LNCAP (cell line): Measurements from ENCODE around the gene CDC20.

Source experiments
- TF ChIP-seq, protein P1 (sequence below): fragments of 450-650 bp; IDR thresholded peaks from 2 replicates; pipeline ENCODE4 v1.5.1; 2017; ENCODE audit warnings: mild to moderate bottlenecking

The CDC20 gene

DNA sequence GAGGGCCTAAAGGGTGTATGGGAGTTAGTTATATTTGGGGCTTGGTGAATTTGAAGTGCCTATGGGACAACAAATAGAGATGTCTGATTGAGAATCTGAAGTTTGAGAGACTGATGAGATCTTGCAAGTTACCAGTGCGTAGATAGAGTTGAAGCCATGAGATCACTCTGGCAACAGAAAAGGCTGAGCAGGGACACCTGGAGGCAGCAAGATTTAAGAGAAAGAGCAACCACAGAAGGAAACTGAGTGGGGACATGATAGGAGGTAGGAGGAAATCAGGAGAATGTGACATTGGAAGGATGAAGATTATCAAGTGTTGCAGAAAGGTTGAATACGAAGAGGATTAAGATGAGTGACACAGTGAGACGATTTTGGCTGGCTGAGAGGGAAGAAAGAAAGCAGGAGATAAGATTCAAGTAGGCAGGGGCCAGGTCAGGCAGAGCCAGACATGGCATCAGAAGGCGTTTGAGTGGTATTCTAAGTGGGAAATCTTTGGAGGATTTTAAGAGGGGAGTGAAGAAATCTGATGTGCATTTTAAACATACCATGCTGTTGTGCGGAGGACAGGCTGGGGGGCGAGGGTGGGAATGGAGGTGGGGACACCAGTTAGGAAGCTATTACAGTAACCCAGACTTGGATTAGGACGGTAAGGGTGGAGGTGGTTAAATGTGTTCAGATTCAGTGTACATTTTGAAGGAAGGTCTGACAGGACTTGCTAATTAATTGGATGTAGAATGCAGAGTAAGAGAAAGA is 24.2 kb upstream of the CDC20 start:
- TF ChIP-seq, protein P1, sequence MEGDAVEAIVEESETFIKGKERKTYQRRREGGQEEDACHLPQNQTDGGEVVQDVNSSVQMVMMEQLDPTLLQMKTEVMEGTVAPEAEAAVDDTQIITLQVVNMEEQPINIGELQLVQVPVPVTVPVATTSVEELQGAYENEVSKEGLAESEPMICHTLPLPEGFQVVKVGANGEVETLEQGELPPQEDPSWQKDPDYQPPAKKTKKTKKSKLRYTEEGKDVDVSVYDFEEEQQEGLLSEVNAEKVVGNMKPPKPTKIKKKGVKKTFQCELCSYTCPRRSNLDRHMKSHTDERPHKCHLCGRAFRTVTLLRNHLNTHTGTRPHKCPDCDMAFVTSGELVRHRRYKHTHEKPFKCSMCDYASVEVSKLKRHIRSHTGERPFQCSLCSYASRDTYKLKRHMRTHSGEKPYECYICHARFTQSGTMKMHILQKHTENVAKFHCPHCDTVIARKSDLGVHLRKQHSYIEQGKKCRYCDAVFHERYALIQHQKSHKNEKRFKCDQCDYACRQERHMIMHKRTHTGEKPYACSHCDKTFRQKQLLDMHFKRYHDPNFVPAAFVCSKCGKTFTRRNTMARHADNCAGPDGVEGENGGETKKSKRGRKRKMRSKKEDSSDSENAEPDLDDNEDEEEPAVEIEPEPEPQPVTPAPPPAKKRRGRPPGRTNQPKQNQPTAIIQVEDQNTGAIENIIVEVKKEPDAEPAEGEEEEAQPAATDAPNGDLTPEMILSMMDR = no peak

- TF ChIP-seq, protein P1 = no peak
Measured at GRCh38 chr1:43337588-43337987, 21.2 kb upstream of the CDC20 start, which contains the start of gene MPL. TSS of gene MPL (plus strand) at chr1:43337818. CDS start at chr1:43337849, 31 bp downstream.

DNA sequence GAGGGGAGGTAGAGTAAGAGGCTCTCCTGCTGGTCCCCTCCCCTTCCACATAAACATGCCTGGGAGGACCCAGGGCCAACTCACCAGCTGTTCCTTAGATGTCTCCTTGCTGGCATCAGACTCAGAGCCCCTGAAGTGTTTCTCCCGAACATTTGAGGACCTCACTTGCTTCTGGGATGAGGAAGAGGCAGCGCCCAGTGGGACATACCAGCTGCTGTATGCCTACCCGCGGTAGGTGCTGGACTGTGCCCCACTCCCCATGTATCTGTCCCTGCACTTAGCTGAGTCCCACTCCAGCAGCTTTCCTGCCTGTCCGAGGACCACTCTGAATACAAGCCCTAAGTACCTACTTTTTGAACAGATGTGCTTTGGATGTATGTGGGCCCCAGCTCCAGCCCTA is 20.8 kb upstream of the CDC20 start:
- TF ChIP-seq, protein P1 = no peak

DNA sequence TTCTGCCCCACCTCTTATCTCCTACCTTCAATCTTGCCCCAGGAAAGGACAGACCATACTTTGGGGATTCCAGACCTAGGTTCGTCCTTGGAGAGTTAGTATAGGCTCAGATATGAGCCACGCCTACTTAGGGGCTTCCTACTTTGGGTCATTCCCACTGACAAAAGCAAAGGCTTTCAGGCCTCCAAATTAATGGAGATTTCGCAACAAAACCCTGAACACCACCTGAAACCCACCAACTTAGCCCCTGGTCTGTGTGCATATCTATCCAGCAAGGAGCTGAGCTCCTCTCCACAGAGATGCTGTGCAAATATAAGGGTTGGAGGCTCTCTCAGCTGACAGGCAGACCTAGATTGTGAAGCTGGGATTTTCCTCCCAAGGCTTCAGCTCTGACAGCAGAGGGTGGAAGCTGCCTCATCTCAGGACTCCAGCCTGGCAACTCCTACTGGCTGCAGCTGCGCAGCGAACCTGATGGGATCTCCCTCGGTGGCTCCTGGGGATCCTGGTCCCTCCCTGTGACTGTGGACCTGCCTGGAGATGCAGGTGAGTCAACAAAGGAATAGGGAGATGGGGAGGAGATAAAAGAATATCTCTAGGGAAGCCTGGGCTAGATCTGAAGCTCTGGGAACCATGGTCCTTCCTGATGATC is 19.1 kb upstream of the CDC20 start:
- TF ChIP-seq, protein P1 = no peak

GRCh38 chr1:43340559-43340958 is 18.2 kb upstream of the CDC20 start:
- TF ChIP-seq, protein P1 = no peak

DNA sequence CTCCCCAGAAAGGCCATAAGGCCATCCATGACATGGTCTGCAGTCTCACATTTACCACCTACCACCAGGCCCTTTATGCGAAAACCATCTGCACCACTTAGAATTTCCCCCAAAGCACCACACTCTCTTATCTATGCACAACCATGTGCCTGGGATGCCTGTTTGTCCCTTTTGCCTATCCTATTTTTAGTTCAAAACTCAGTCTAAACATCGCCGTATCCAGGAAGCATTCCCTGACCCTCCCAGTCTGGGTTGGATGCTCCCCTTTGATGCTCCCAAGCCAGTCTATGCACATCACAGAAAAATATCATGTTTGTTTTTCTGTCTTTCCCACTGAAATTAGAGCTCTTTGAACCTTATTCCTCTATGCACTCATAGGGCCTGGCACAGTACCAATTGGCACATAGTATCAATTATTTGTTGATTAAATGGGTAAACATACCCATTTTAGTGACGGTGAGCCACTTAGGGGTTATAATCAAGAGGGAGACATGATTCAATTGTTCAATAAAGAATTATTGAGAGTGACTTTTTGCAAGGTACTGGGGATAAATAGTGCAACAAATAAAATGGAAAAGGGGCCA is 14.4 kb upstream of the CDC20 start:
- TF ChIP-seq, protein P1 = no peak

GRCh38 chr1:43345120-43345519 is 13.7 kb upstream of the CDC20 start:
- TF ChIP-seq, protein P1 = no peak
